Breast epithelium (tissue), 4 donors: ENCODE data around the gene IFITM10. TPM values are rescaled to one million over a fixed set of nuclear protein-coding genes. Genes with fewer than 3 reads are reported as not detected.

Experiments
- DNase-seq, 2 donors: peaks; one replicate each; pipeline ENCODE4 v3.0.0-alpha.2; 2019; ENCODE audit warnings: low spot score in 2 of 2
- H3K27ac ChIP-seq, 2 donors: fragments of 200-600 bp; sonication (generic) in 1 of 2; one replicate each; pipeline ENCODE4 v1.5.1; 2016 to 2019; ENCODE audit warnings: mild to moderate bottlenecking in 1 of 2
- H3K27me3 ChIP-seq, 2 donors: fragments of 200-600 bp; sonication (generic) in 1 of 2; one replicate each; pipeline versions ENCODE4 v1.5.1 to v1.6.0; 2017 to 2019; ENCODE audit warnings: control low read depth in 1 of 2, mild to moderate bottlenecking in 1 of 2
- H3K36me3 ChIP-seq: fragments of 200-600 bp; one replicate; pipeline ENCODE4 v1.5.1; 2019
- H3K4me1 ChIP-seq, 2 donors: fragments of 200-600 bp; sonication (generic); one replicate each; pipeline ENCODE4 v1.5.1; 2016 to 2019; ENCODE audit warnings: control low read depth in 1 of 2
- H3K4me3 ChIP-seq, 3 donors: fragments of 200-600 bp; sonication (generic); 1 replicate in 2 of 3; 2 replicates in 1 of 3; pipeline ENCODE4 v1.5.1; 2016 to 2019; ENCODE audit warnings: mild to moderate bottlenecking in 3 of 3, moderate library complexity in 2 of 3
- H3K9me3 ChIP-seq, 2 donors: fragments of 200-600 bp; sonication (generic) in 1 of 2; one replicate each; pipeline ENCODE4 v1.5.1; 2016 to 2019; ENCODE audit warnings: control low read depth in 1 of 2
- POLR2A ChIP-seq: fragments of 450-650 bp; IDR thresholded peaks from one replicate; pipeline ENCODE4 v1.6.1; 2016; ENCODE audit warnings: antibody characterized with exemption, mild to moderate bottlenecking, moderate library complexity
- POLR2AphosphoS5 ChIP-seq, 3 donors: sonication (generic); formaldehyde crosslinking; IDR thresholded peaks; one replicate each; pipeline ENCODE4 v1.6.1; 2017; ENCODE audit warnings: antibody characterized with exemption in 3 of 3
- intact Hi-C: fragments of 100-400 bp; cut with DNase I; formaldehyde crosslinking; loops from one replicate; pipeline ENCODE4 v1.15.1; 2023; ENCODE audit warnings: low total_unique reads
- total RNA-seq, 3 donors: library from RNA; depleted of rRNA; stranded (reverse); fragments of >200 nt; gene quantifications; one replicate each; pipeline ENCODE4 v1.1.0, GENCODE V29; 2016
- TF ChIP-seq, protein P1 (sequence below), 3 donors: fragments of 450-650 bp; IDR thresholded peaks; one replicate each; pipeline ENCODE4 v1.5.1; 2016 to 2017; ENCODE audit warnings: antibody characterized with exemption in 3 of 3, mild to moderate bottlenecking in 3 of 3, moderate library complexity in 3 of 3

The IFITM10 gene
- total RNA-seq, 3 donors from 2014 or later: 0.33 to 14.0 (median 1.4) TPM

- intact Hi-C loops: no loop called here
- Histone ChIP-seq H3K36me3 (no peaks in the 10 kb centered on the region), H3K4me1 (no peaks in the 10 kb centered on the region), H3K9me3 (peaks cover 0 to 9% of the 10 kb centered on the region in 2 donors), H3K27ac (no peak overlapping the region), H3K27me3 (no peaks in the 10 kb centered on the region), H3K4me3 (no peak overlapping the region)
- no peak for DNase-seq
- TF ChIP-seq, protein P1, sequence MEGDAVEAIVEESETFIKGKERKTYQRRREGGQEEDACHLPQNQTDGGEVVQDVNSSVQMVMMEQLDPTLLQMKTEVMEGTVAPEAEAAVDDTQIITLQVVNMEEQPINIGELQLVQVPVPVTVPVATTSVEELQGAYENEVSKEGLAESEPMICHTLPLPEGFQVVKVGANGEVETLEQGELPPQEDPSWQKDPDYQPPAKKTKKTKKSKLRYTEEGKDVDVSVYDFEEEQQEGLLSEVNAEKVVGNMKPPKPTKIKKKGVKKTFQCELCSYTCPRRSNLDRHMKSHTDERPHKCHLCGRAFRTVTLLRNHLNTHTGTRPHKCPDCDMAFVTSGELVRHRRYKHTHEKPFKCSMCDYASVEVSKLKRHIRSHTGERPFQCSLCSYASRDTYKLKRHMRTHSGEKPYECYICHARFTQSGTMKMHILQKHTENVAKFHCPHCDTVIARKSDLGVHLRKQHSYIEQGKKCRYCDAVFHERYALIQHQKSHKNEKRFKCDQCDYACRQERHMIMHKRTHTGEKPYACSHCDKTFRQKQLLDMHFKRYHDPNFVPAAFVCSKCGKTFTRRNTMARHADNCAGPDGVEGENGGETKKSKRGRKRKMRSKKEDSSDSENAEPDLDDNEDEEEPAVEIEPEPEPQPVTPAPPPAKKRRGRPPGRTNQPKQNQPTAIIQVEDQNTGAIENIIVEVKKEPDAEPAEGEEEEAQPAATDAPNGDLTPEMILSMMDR (IDR thresholded peaks at IDR 0.05): no peak
- TF ChIP-seq POLR2AphosphoS5 (IDR thresholded peaks at IDR 0.05) (no peak), POLR2A (no peak)
Measured at GRCh38 chr11:1773131-1773993, 23.0 kb upstream of the IFITM10 start.

DNA sequence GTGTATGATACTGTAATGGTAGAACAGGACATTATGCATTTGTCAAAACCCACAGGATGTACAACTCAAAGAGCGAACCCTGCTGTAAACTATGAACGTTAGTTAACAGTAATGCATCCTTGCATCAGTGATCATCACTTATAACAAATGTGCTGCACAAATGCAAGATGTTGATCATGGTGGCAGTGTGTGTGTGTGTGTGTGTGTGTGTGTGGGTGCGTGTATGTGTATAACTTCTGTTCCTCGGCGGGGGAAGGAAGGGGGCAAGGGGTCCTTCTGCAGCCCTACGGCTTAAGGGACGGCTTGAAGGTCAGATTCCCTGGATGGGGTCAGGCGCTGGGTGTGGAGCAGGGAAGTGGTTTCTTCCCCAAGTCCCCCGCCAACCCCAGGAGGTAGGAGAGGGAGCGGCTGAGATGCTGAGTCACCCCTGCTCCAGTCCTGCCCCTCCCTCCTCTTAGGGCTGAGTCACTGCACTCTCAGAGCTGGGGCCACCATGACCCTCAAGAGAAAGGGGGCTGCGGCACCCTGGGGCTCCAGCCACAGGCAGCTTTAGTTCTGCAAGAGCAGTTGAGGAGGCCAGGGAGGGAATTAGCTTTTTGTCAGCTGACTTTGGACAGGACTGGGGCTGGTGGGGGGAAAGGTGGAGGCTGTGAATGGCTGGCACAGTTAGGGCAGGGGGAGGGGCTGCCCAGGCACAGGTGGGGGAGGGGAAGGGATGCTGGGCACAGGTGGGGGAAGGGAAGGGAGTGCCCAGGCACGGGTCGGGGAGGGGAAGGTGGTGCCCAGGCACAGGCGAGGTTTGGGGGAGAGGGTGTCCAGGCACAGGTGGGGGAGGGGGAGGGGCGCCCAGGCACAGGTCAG is 22.1 kb upstream of the IFITM10 start:
- peak overlapping the region in 1 of 2 donors; percentile 26 for H3K27ac ChIP-seq

DNA sequence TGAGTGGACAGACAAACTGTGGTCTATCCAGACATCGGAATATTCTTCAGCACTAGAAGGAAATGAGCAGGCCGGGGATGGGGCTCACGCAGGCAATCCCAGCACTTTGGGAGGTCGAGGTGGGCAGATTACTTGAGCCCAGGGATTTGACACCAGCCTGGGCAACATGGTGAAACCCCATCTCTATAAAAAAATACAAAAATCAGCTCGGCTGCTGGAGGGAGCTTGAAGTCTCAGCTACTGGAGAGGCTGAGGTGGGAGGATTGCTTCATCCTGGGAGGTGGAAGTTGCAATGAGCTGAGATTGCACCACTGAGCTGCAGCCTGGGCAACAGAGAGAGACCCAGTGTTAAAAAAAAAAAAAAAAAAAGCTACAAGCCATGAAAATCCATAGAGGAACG is 21.3 kb upstream of the IFITM10 start:
- Histone ChIP-seq H3K27me3 (no peaks in the 10 kb centered on the region), H3K36me3 (no peaks in the 10 kb centered on the region), H3K27ac (no peak overlapping the region), H3K9me3 (peaks cover 0 to 5% of the 10 kb centered on the region in 2 donors), H3K4me1 (no peaks in the 10 kb centered on the region), H3K4me3 (no peak overlapping the region)
- intact Hi-C loops: no loop called here
- DNase-seq: peak in 1 of 2 donors; percentile 27
- TF ChIP-seq, protein P1 (IDR thresholded peaks at IDR 0.05): no peak
- no peak for TF ChIP-seq POLR2A
- no peak for TF ChIP-seq POLR2AphosphoS5 (IDR thresholded peaks at IDR 0.05)

More for the DNA sequence above, 22.1 kb upstream of the IFITM10 start:
- H3K36me3 ChIP-seq: no peaks in the 10 kb centered on the region
- no peaks in the 10 kb centered on the region for H3K27me3 ChIP-seq
- peak overlapping the region in 1 of 3 donors; percentile 15 for H3K4me3 ChIP-seq
- DNase-seq: peak in 1 of 2 donors; percentile 49
- peaks cover 0 to 9% of the 10 kb centered on the region in 2 donors for H3K9me3 ChIP-seq
- H3K4me1 ChIP-seq: no peaks in the 10 kb centered on the region
- intact Hi-C loops: no loop called here
- no peak for TF ChIP-seq POLR2AphosphoS5 (IDR thresholded peaks at IDR 0.05)
- no peak for TF ChIP-seq POLR2A
- TF ChIP-seq, protein P1 (IDR thresholded peaks at IDR 0.05): no peak

GRCh38 chr11:1771273-1771672 is 20.9 kb upstream of the IFITM10 start:
- TF ChIP-seq POLR2A (no peak), POLR2AphosphoS5 (IDR thresholded peaks at IDR 0.05) (no peak)
- TF ChIP-seq, protein P1 (IDR thresholded peaks at IDR 0.05): no peak
- no peaks in the 10 kb centered on the region for H3K36me3 ChIP-seq
- H3K27ac ChIP-seq: no peak overlapping the region
- no peaks in the 10 kb centered on the region for H3K4me1 ChIP-seq
- peaks cover 0 to 1% of the 10 kb centered on the region in 2 donors for H3K9me3 ChIP-seq
- no peaks in the 10 kb centered on the region for H3K27me3 ChIP-seq
- intact Hi-C loops: no loop called here
- peak in 1 of 2 donors; percentile 45 for DNase-seq
- no peak overlapping the region for H3K4me3 ChIP-seq
